Activated T-cell treated with anti-CD3 and anti-CD28 coated beads, Interleukin-2, amount 50 U/mL, for 72 hours (primary cell): ENCODE results near the gene C1orf74. TPM values are rescaled to one million over a fixed set of nuclear protein-coding genes. Genes with fewer than 3 reads are reported as not detected.

Source experiments
- ATAC-seq, 2 donors: fragments of 150-1000 bp; cut with Tn5 transposase; replicated peaks in 1 of 2; 2 replicates each; pipeline ENCODE4 v1.10.0; 2021; ENCODE audit warnings: moderate library complexity in 2 of 2, mild to moderate bottlenecking in 1 of 2
- DNase-seq, 2 donors: peaks; one replicate each; pipeline ENCODE4 v3.0.0; 2021 to 2022; ENCODE audit warnings: mixed read lengths in 1 of 2
- H3K27ac Mint-ChIP-seq: one replicate; pipeline ENCODE4 v1.8.0; 2022; ENCODE audit warnings: mild to moderate bottlenecking, moderate library complexity, mixed read lengths
- H3K27me3 Mint-ChIP-seq: one replicate; pipeline ENCODE4 v1.8.0; 2022; ENCODE audit warnings: low read depth, mixed read lengths
- H3K36me3 Mint-ChIP-seq, 2 donors: one replicate each; pipeline ENCODE4 v1.8.0; 2022; ENCODE audit warnings: mixed read lengths in 2 of 2, mild to moderate bottlenecking in 1 of 2; ENCODE audit not compliant: insufficient read depth in 2 of 2
- H3K4me1 Mint-ChIP-seq: one replicate; pipeline ENCODE4 v1.8.0; 2022; ENCODE audit warnings: low read depth, mixed read lengths
- H3K4me3 Mint-ChIP-seq, 2 donors: one replicate each; pipeline ENCODE4 v1.8.0; 2022; ENCODE audit warnings: mild to moderate bottlenecking in 2 of 2, mixed read lengths in 2 of 2, moderate library complexity in 2 of 2
- H3K9me3 Mint-ChIP-seq, 2 donors: one replicate each; pipeline ENCODE4 v1.8.0; 2022; ENCODE audit warnings: mixed read lengths in 2 of 2
- total RNA-seq, 2 donors: library from RNA; stranded (reverse); gene quantifications; one replicate each; pipeline ENCODE4 v1.2.3, GENCODE V29; 2022

C1orf74 gene
- total RNA-seq, 2 donors from 2014 or later = 2.8 to 3.3 TPM

DNA sequence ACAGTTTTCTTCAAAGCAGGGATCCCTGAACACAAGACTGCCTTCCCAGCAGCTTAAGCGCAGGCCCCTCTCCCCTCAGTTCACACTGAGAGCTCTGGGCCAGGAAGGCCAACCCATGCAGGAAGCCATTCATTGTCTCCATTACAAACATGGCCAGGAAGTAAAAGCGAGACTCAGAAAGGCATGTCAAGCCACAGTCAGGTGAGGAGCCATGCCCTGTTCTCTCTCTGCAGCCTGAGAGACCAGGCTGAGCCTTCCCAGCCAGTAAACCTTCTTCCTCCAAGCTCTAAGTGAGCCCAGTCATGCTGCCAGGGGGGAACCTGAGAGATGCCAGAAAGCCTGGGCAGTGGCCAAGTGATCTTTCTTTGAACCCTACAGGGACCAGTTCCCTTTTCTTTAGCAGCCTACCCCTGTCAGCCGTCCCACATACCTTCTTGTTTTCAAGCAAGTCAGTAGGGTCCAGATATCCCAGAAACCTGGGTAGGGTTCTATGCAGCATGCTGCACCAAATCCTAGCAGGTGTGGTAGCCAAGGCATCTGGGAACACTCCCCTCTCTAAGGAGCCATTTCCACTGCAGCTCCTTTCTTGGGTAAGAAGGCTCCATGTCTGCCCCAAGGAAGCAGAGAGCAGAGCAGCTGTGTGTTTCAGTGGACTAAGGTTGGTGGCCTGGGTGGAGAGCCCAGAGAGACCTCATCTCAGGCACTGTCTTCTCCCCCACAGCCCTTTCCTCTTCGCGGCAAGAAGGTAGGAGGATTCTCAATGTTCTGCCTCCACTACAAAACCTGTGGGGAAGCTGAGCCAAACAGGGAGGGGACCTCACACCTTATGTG, 27.5 kb downstream of the C1orf74 start:
- peak overlapping the region; percentile 90 to 95 for H3K4me3 Mint-ChIP-seq
- ATAC-seq (peak; percentile 42 to 43), DNase-seq (peak; percentile 43 to 49)
- no peaks in the 10 kb centered on the region for H3K27me3 Mint-ChIP-seq
- peaks cover 83% of the 10 kb centered on the region for H3K4me1 Mint-ChIP-seq
- no peaks in the 10 kb centered on the region for H3K9me3 Mint-ChIP-seq
- H3K27ac Mint-ChIP-seq = peak overlapping the region; percentile 83
- peaks cover 23 to 52% of the 10 kb centered on the region in 2 donors for H3K36me3 Mint-ChIP-seq

DNA sequence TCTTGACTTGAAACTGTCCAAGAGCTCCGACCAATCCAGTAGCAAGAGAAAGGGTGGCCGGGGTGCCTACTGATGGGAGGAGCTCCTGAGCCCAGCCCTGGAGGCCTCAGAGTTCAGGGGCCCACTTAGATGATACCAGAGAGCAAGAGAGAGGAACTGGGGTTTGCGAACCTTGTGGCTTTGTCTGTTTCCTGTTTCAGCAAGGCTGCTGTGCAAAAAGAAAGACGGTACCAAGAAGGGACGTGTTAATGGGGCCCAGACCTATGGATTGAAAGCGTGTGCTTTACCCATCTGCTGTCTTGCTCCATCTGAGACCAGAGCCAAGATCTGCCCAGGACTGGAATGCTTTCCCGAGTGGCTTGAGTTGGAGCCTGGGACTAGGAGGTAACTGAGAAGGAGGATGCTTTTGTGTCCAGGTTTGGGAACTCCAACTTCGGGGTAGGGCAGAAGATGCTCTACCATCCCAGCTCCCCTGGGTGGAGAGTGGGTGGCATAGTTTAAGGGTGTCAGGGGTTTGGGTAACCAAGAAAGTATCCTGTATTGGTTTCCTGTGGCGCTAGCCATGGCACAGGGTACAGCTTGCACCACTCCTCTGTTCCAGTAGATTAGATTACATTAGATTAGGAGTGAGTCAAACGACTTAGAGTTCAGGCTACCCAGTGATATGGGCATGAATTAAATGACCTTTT, 28.3 kb downstream of the C1orf74 start, which contains the start of gene TRAF3IP3:
TSS of gene TRAF3IP3 (plus strand) at position 128 of the 689 bp plus-strand sequence. CDS start 3,987 bp downstream, outside the sequence.
- DNase-seq = peak; percentile 82 to 85
- H3K27ac Mint-ChIP-seq = peak within 1 kb of the TSS; percentile 83
- H3K9me3 Mint-ChIP-seq = no peaks in the 10 kb centered on the region
- H3K36me3 Mint-ChIP-seq = peaks cover 19 to 44% of the 10 kb centered on the region in 2 donors
- H3K4me3 Mint-ChIP-seq = peak within 1 kb of the TSS; percentile 90 to 95
- peaks cover 83% of the 10 kb centered on the region for H3K4me1 Mint-ChIP-seq
- no peaks in the 10 kb centered on the region for H3K27me3 Mint-ChIP-seq
- peak; percentile 77 to 78 for ATAC-seq

DNA sequence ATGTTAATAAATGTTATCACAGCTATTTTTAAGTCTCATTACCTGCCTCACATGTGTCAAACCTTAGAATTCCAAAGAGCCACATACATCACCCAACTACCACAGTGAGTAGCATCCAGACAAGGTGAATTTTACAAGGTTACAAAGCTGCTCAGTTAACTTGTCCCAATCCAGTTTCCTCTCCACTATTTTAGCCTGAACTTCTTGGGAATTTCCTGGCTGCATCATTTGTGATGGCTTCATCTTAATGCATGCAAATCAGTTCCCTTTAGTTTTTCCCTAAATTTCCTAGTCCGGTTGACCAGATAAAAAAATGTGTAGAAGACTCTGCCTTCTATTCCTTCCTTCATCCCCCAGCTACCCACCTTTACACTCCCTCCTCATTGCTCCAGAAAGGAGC, 29.1 kb downstream of the C1orf74 start:
- peak overlapping the region; percentile 90 to 95 for H3K4me3 Mint-ChIP-seq
- no peaks in the 10 kb centered on the region for H3K27me3 Mint-ChIP-seq
- H3K4me1 Mint-ChIP-seq = peaks cover 83% of the 10 kb centered on the region
- ATAC-seq (no peak), DNase-seq (no peak)
- peak overlapping the region; percentile 83 for H3K27ac Mint-ChIP-seq
- no peaks in the 10 kb centered on the region for H3K9me3 Mint-ChIP-seq
- peaks cover 17 to 38% of the 10 kb centered on the region in 2 donors for H3K36me3 Mint-ChIP-seq

DNA sequence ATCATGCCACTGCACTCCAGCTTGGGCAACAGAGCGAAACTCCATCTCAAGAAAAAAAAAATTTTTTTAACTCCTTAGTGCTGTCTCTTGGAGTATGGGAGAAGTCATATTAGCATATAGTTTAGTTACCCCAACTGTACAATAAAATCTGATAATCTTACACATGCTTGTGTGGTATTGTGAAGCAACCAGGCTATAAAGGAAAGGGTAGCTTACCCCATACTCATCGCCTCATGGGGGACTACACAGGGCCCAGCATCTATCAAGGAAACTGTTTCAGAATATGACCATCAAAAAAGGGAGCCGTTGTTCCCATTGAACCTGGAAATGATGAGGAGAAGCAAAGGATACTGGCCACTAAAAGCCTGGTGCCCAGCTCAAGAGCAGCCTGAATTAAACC, 31.5 kb downstream of the C1orf74 start:
- Mint-ChIP-seq H3K4me3 (peak overlapping the region; percentile 39 to 72), H3K4me1 (peaks cover 79% of the 10 kb centered on the region), H3K9me3 (no peaks in the 10 kb centered on the region), H3K27me3 (no peaks in the 10 kb centered on the region), H3K27ac (no peak overlapping the region), H3K36me3 (peaks cover 6 to 16% of the 10 kb centered on the region in 2 donors)
- DNase-seq = no peak
- no peak for ATAC-seq

DNA sequence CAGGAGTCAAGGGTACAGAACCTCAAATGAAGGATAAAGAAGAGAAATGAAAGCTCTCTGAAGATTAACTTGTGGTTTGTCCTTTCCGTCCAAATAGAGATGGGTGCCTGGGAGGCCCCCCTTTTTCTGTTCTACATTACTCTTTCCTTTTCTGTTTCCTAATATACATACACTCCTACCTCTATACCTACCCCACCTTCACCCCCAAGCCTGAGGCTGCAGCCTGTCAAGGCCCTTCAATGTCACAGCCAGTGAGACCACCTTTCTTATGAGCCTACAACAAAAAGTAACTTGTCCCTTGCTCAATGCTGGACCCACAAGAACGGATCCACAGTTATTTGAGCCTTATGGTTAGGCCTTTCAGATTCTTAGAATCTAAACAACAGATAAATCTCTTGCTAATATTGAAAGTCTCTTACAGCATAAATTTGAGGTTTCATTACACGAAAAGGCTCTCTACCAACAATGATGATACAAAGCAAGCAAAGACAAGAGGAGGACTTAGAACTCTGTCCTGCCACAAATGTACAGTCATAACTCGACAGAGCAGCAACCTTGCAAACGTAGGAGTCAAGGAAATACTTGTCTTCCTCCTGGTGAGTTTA, 32.6 kb downstream of the C1orf74 start:
- peak; percentile 61 to 64 for ATAC-seq
- peak overlapping the region; percentile 72 to 81 for H3K4me3 Mint-ChIP-seq
- H3K36me3 Mint-ChIP-seq = peaks cover 6 to 9% of the 10 kb centered on the region in 2 donors
- no peaks in the 10 kb centered on the region for H3K27me3 Mint-ChIP-seq
- DNase-seq = peak; percentile 60 to 66
- no peaks in the 10 kb centered on the region for H3K9me3 Mint-ChIP-seq
- H3K27ac Mint-ChIP-seq = peak overlapping the region; percentile 97
- peaks cover 89% of the 10 kb centered on the region for H3K4me1 Mint-ChIP-seq

DNA sequence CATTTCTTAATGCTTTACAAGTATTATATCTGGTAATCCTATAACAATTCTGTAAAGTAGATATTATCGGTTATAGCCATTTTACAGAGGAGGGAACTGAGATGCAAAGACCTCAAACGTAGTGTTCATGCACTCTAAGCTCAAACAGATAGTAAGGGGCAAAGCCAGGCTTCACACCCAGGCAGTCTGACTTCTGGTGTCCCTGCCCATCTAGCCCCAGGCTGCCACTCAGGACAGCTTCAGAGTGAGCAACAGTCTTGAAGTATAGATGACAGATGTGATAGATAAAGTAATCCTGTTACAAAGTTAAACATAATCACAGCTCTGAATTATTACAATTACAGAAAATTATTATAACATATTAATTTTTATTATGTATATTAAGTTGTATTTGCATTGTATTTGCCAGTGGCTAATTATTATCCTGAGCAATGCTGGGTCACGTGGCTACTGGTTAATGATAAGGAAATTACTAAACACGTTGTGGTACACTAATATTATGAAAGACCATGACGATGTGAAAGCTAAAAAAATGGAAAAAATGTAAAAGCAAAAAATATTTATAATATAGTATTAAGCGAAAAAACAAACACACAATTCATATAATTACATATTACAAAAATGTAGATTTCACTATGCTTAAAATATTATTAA, 34.6 kb downstream of the C1orf74 start:
- Mint-ChIP-seq H3K36me3 (no peaks in the 10 kb centered on the region), H3K27me3 (no peaks in the 10 kb centered on the region), H3K9me3 (no peaks in the 10 kb centered on the region), H3K4me3 (peak overlapping the region; percentile 45 to 80), H3K27ac (peak overlapping the region; percentile 88), H3K4me1 (peaks cover 87% of the 10 kb centered on the region)
- peak in 1 of 2 donors; percentile 10 for DNase-seq
- no peak for ATAC-seq

DNA sequence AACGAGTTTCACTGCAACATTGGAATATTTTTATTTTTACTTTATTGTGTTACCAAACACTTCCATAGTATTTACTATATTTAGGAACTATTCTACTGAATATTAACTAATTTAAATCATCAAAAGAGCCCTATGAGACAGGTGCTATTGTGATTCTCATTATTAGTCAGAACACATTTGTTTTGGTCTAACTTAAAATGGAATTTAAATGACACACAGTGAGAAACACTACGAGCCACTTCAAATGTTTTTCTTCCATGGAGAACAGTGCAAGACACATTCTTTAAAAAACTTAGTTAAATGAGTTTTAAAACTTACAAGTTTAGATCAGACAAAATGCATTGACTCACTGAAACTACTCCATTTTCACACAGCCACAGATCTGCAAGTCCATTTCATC, 35.2 kb downstream of the C1orf74 start:
- peaks cover 81% of the 10 kb centered on the region for H3K4me1 Mint-ChIP-seq
- no peak for DNase-seq

DNA sequence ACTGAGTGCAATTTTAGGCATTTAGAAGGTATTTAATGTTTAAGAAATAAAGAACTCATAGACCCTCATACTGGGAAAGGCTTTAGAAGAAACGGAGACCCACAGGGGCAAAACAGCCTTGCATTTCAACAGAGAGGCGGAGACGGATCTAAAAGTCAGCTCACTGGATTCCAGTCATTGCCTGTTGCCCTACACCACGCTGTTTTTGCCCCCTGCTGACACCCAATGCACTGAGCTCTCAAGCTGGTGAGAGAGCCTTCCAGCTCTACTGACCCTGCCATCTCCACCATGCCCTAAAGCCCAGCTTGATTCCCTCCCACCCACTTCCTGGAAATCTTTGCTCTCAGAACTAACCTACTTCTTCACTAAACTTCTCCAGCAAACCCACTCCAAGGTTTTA, 35.7 kb downstream of the C1orf74 start:
- H3K27me3 Mint-ChIP-seq = no peaks in the 10 kb centered on the region
- ATAC-seq (no peak), DNase-seq (peak in 1 of 2 donors; percentile 35)
- no peaks in the 10 kb centered on the region for H3K9me3 Mint-ChIP-seq
- peaks cover 77% of the 10 kb centered on the region for H3K4me1 Mint-ChIP-seq
- H3K36me3 Mint-ChIP-seq = no peaks in the 10 kb centered on the region
- peak overlapping the region; percentile 71 to 88 for H3K4me3 Mint-ChIP-seq
- peak overlapping the region; percentile 91 for H3K27ac Mint-ChIP-seq

More for the DNA sequence above, 35.2 kb downstream of the C1orf74 start:
- ATAC-seq = peak in 1 of 2 donors; percentile 2
- Mint-ChIP-seq H3K36me3 (no peaks in the 10 kb centered on the region), H3K27ac (peak overlapping the region; percentile 88), H3K9me3 (no peaks in the 10 kb centered on the region), H3K27me3 (no peaks in the 10 kb centered on the region), H3K4me3 (peak overlapping the region; percentile 45 to 80)

DNA sequence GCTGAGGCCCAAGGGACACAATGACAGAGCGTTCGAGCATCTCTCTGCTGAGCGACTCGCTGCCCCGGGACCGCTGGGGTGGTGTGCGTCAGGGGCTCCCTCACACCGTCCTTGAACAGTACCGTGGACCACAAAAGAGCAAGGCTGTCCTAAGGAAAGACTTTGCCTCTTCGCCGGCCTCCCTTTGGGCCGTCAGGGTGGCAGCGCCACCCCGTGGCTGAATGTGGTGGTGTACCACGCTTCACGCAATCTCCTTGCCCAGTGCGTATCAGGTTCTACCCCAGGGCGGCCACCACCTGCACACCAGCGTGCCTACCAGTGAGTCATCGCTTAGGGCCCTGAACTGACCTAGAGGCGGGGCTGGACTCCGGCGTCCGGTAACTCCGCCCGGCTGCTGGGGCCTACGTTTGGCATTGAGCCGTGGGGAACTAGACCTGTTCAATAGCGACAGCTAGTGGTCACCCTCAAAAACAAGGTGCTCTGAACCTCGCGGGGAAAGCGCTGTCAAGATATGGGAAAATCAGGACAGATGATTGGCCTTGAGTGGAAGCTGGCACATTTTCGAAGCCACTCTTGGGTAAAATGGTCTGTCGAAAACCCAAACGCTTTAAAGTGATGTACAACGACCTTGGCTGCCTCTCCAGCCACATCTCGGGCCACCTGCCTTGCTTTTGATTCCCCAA, 36.6 kb downstream of the C1orf74 start:
- Mint-ChIP-seq H3K27ac (peak overlapping the region; percentile 91), H3K4me3 (peak overlapping the region; percentile 71 to 88), H3K27me3 (no peaks in the 10 kb centered on the region), H3K4me1 (peaks cover 77% of the 10 kb centered on the region), H3K9me3 (no peaks in the 10 kb centered on the region), H3K36me3 (no peaks in the 10 kb centered on the region)
- ATAC-seq (peak; percentile 76 to 78), DNase-seq (peak; percentile 93 to 94)

DNA sequence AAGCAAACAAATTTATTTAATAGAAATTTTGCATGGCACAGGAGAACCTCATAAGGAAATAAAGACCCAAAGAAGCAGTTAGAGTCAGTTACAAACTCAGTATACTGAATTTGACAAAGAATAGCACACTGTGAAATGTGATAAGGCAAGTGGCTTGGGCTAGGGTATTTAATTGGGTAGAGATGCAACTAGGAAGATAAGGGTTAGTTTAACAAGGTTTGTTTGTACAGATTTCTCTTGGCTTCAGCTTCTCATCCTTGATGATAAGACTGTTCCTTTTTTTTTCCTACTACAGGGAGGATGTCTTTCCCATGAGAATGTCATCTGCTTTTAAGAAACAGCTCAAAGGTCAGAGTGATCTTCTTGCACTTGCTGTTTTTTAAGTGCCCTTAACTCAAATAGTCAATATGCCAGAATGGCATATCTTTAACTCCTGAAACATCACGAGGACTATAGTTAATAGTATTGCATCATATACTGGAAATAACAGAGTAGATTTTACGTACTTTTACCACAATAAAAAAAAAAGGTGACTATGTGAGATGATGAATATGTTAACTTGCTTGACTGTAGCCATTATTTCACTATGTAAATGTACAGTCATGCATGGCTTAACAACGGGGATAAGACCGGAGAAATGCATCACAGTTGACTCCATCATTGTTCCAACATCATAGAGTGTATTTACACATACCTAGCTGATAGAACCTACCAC, 37.8 kb downstream of the C1orf74 start:
- ATAC-seq = no peak
- Mint-ChIP-seq H3K4me1 (peaks cover 77% of the 10 kb centered on the region), H3K36me3 (no peaks in the 10 kb centered on the region), H3K9me3 (no peaks in the 10 kb centered on the region), H3K27me3 (no peaks in the 10 kb centered on the region), H3K27ac (peak overlapping the region; percentile 87), H3K4me3 (peak overlapping the region; percentile 27 to 88)
- DNase-seq = no peak

DNA sequence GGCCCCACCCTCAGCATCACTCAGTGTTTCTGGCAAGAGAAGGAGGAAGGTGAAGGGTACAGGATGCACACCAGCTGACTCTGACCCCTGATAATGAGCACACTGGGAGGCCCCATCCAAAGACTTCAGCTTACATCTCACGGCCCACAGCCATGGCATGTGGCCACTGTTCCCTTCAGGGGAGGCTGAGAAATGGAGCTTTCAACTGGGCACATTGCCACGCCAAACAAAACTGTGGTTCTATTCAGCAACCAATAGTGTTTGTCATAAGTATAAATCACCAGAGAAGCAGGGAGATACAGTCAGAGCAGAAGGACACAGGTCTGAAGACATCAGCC, 41.2 kb downstream of the C1orf74 start:
- H3K4me1 Mint-ChIP-seq = peaks cover 53% of the 10 kb centered on the region
- H3K36me3 Mint-ChIP-seq = no peaks in the 10 kb centered on the region
- peak overlapping the region in 1 of 2 donors; percentile 4 for H3K4me3 Mint-ChIP-seq
- peak in 1 of 2 donors; percentile 3 for ATAC-seq
- no peaks in the 10 kb centered on the region for H3K9me3 Mint-ChIP-seq
- DNase-seq = peak; percentile 11 to 32
- H3K27me3 Mint-ChIP-seq = no peaks in the 10 kb centered on the region
- no peak overlapping the region for H3K27ac Mint-ChIP-seq
